ENCODE measurements around the gene TECPR1.

DNA sequence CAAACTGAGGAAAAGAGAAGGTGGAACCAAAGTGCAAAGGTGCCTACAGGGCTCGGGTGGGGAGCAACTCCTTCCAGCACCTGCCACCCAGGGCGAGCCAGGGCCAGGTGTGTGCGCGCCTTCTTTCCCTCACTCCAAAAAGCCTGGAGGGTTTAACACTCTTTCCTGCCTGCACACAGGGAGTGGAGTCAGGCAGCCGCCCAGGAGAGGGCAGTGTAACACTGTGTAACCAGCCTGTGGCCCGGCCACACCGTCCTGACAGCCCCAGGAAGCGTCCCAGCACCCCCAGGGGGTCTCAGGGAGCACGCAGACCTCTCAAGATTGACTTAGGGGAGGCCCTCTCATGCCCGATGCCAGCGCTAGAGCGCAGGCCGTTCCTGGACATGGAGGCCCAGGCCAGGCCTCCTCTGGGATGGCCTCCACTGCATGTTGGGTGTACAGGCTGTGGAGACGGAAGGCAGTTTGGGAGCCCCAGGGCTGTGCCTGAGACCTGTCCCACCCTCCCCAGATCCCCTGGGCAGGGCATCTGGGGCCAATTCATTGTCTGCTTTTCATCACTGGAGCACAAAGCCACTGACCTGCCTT, 42.9 kb upstream of the TECPR1 start:
- TF ChIP-seq, protein P1, sequence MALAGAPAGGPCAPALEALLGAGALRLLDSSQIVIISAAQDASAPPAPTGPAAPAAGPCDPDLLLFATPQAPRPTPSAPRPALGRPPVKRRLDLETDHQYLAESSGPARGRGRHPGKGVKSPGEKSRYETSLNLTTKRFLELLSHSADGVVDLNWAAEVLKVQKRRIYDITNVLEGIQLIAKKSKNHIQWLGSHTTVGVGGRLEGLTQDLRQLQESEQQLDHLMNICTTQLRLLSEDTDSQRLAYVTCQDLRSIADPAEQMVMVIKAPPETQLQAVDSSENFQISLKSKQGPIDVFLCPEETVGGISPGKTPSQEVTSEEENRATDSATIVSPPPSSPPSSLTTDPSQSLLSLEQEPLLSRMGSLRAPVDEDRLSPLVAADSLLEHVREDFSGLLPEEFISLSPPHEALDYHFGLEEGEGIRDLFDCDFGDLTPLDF (CRISPR knock-in tag; IDR thresholded peaks at IDR 0.05): no peak
- no peak for TF ChIP-seq SMAD3 (CRISPR knock-in tag; IDR thresholded peaks at IDR 0.05; ENCODE audit: borderline replicate concordance)
- TF ChIP-seq GTF2I (CRISPR knock-in tag; conservative IDR thresholded peaks at IDR 0.05): no peak
- TF ChIP-seq, protein P2, sequence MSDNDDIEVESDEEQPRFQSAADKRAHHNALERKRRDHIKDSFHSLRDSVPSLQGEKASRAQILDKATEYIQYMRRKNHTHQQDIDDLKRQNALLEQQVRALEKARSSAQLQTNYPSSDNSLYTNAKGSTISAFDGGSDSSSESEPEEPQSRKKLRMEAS (CRISPR knock-in tag; IDR thresholded peaks at IDR 0.05): 0 out of 2 replicates have a peak, but pooled peaks have one; percentile 22
- TF ChIP-seq, protein P3, sequence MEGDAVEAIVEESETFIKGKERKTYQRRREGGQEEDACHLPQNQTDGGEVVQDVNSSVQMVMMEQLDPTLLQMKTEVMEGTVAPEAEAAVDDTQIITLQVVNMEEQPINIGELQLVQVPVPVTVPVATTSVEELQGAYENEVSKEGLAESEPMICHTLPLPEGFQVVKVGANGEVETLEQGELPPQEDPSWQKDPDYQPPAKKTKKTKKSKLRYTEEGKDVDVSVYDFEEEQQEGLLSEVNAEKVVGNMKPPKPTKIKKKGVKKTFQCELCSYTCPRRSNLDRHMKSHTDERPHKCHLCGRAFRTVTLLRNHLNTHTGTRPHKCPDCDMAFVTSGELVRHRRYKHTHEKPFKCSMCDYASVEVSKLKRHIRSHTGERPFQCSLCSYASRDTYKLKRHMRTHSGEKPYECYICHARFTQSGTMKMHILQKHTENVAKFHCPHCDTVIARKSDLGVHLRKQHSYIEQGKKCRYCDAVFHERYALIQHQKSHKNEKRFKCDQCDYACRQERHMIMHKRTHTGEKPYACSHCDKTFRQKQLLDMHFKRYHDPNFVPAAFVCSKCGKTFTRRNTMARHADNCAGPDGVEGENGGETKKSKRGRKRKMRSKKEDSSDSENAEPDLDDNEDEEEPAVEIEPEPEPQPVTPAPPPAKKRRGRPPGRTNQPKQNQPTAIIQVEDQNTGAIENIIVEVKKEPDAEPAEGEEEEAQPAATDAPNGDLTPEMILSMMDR (IDR thresholded peaks at IDR 0.05): peak; percentile 71
- TF ChIP-seq, protein P4, sequence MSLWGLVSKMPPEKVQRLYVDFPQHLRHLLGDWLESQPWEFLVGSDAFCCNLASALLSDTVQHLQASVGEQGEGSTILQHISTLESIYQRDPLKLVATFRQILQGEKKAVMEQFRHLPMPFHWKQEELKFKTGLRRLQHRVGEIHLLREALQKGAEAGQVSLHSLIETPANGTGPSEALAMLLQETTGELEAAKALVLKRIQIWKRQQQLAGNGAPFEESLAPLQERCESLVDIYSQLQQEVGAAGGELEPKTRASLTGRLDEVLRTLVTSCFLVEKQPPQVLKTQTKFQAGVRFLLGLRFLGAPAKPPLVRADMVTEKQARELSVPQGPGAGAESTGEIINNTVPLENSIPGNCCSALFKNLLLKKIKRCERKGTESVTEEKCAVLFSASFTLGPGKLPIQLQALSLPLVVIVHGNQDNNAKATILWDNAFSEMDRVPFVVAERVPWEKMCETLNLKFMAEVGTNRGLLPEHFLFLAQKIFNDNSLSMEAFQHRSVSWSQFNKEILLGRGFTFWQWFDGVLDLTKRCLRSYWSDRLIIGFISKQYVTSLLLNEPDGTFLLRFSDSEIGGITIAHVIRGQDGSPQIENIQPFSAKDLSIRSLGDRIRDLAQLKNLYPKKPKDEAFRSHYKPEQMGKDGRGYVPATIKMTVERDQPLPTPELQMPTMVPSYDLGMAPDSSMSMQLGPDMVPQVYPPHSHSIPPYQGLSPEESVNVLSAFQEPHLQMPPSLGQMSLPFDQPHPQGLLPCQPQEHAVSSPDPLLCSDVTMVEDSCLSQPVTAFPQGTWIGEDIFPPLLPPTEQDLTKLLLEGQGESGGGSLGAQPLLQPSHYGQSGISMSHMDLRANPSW (CRISPR knock-in tag; conservative IDR thresholded peaks at IDR 0.05; ENCODE audit: low read depth): no peak
